Endothelial cell of umbilical vein (primary cell): ENCODE measurements around the gene PPP2R3B. TPM values are rescaled to one million over a fixed set of nuclear protein-coding genes. Genes with fewer than 3 reads are reported as not detected.

Source experiments
- BruUV-seq: library from RNA; stranded (reverse); fragments of 400-500 nt; replicated peaks from 2 replicates; lab custom pipeline; 2021; lab: Mats Ljungman, UMichigan
- CTCF ChIA-PET: fragments of 300-600, 350-600 bp; sonication (Branson Sonifier 250); formaldehyde crosslinking; loops from one replicate; lab custom pipeline; 2021; ENCODE audit warnings: antibody characterized with exemption, inconsistent platforms; lab: Charles Lee
- POLR2A ChIA-PET: fragments of 300-600, 350-600 bp; sonication (Branson Sonifier 250); formaldehyde crosslinking; loops from one replicate; lab custom pipeline; 2021; ENCODE audit warnings: antibody characterized with exemption, inconsistent platforms; lab: Charles Lee
- DNase-seq: peaks from one replicate; pipeline ENCODE4 v3.0.0-alpha.2; 2011; ENCODE audit warnings: low read depth, low spot score
- FAIRE-seq: peaks from 2 replicates; lab custom pipeline; 2011; peaks lifted over from hg19 to GRCh38; lab: Jason Lieb, UNC
- H2AFZ ChIP-seq: 2 replicates; pipeline ENCODE4 v1.6.0; 2012; ENCODE audit warnings: low read depth, low read length, control low read depth, inconsistent platforms
- H3K27ac ChIP-seq: 2 replicates; pipeline ENCODE4 v1.5.1; 2011; ENCODE audit warnings: low read depth, mild to moderate bottlenecking, control low read depth, low read length, moderate library complexity; ENCODE audit not compliant: insufficient read depth
- H3K27me3 ChIP-seq, 2 experiments: 2 replicates each; pipeline versions ENCODE4 v1.6.0 to v1.6.1; 2011; ENCODE audit warnings: low read length in 2 of 2, mixed read lengths in 1 of 2; ENCODE audit not compliant: control insufficient read depth in 2 of 2, insufficient read depth in 2 of 2
- H3K36me3 ChIP-seq, 2 experiments: 2 replicates in 1 of 2; 3 replicates in 1 of 2; pipeline ENCODE4 v1.5.1; 2011; ENCODE audit warnings: low read length in 2 of 2, mild to moderate bottlenecking in 1 of 2, moderate library complexity in 1 of 2; ENCODE audit not compliant: control insufficient read depth in 2 of 2, insufficient read depth in 2 of 2; ENCODE audit errors: extremely low read depth in 1 of 2
- H3K4me1 ChIP-seq: 3 replicates; pipeline ENCODE4 v1.5.1; 2011; ENCODE audit warnings: mild to moderate bottlenecking, low read length; ENCODE audit not compliant: control insufficient read depth, insufficient read depth; ENCODE audit errors: extremely low read depth
- H3K4me2 ChIP-seq: 2 replicates; pipeline ENCODE4 v1.6.1; 2011; ENCODE audit warnings: low read length, control low read depth, mixed read lengths; ENCODE audit not compliant: insufficient read depth
- H3K4me3 ChIP-seq, 3 experiments: fragments of 200-600 bp in 1 of 3; sonication (generic), shearing (Covaris generic) in 1 of 3; replicated peaks in 1 of 3; 2 replicates each; pipeline ENCODE4 v1.5.1; 2011 to 2016; ENCODE audit warnings: control low read depth in 3 of 3, low read length in 3 of 3, mild to moderate bottlenecking in 2 of 3, inconsistent platforms in 1 of 3, low read depth in 1 of 3, moderate library complexity in 1 of 3; ENCODE audit not compliant: insufficient read depth in 1 of 3
- H3K79me2 ChIP-seq: 2 replicates; pipeline ENCODE4 v1.6.0; 2012; ENCODE audit warnings: low read length, inconsistent platforms; ENCODE audit not compliant: control insufficient read depth, insufficient read depth
- H3K9ac ChIP-seq: replicated peaks from 2 replicates; pipeline ENCODE3; 2011; ENCODE audit warnings: low read length, control low read depth; ENCODE audit not compliant: insufficient read depth; ENCODE audit errors: extremely low read depth
- H3K9me1 ChIP-seq: replicated peaks from 3 replicates; pipeline ENCODE4 v1.6.0; 2011; ENCODE audit warnings: mild to moderate bottlenecking, low read length; ENCODE audit not compliant: control insufficient read depth, insufficient read depth; ENCODE audit errors: extremely low read depth
- H3K9me3 ChIP-seq: replicated peaks from 2 replicates; pipeline ENCODE4 v1.5.1; 2012; ENCODE audit warnings: low read length, inconsistent platforms; ENCODE audit not compliant: control insufficient read depth, insufficient read depth
- H4K20me1 ChIP-seq: replicated peaks from 2 replicates; pipeline ENCODE3; 2011; ENCODE audit warnings: mild to moderate bottlenecking, low read length; ENCODE audit not compliant: control insufficient read depth, insufficient read depth; ENCODE audit errors: extremely low read depth
- CTCF ChIP-seq, 2 donors: IDR thresholded peaks; 1 replicate in 1 of 2; 2 replicates in 1 of 2; pipeline ENCODE4 v1.5.1; 2011; ENCODE audit warnings: low read length in 2 of 2, mild to moderate bottlenecking in 2 of 2, moderate library complexity in 2 of 2, control low read depth in 1 of 2, inconsistent platforms in 1 of 2, low read depth in 1 of 2; ENCODE audit not compliant: insufficient read depth in 1 of 2; ENCODE audit errors: extremely low read depth in 1 of 2
- EZH2 ChIP-seq: IDR thresholded peaks from 2 replicates; pipeline ENCODE4 v1.6.1; 2012; ENCODE audit warnings: borderline replicate concordance, low read depth, mild to moderate bottlenecking, moderate library complexity, low read length, inconsistent platforms; ENCODE audit not compliant: severe bottlenecking
- FOS ChIP-seq: IDR thresholded peaks from 2 replicates; pipeline ENCODE4 v1.6.1; 2011; ENCODE audit warnings: mild to moderate bottlenecking, low read length, moderate library complexity, borderline replicate concordance; ENCODE audit not compliant: insufficient read depth
- GATA2 ChIP-seq: IDR thresholded peaks from 2 replicates; pipeline ENCODE4 v1.7.0; 2011; ENCODE audit warnings: low read depth, mild to moderate bottlenecking, moderate library complexity, mixed read lengths, low read length; ENCODE audit not compliant: insufficient read length, insufficient read depth
- JUN ChIP-seq: IDR thresholded peaks from 2 replicates; pipeline ENCODE4 v1.6.1; 2011; ENCODE audit warnings: borderline replicate concordance, low read depth; ENCODE audit not compliant: insufficient read length, insufficient read depth
- MAX ChIP-seq: IDR thresholded peaks from 2 replicates; pipeline ENCODE4 v1.6.1; 2011; ENCODE audit not compliant: insufficient read depth, insufficient read length
- MYC ChIP-seq: IDR thresholded peaks from one replicate; pipeline ENCODE4 v1.6.1; 2011; ENCODE audit warnings: mild to moderate bottlenecking, low read depth, low read length
- POLR2A ChIP-seq: IDR thresholded peaks from 2 replicates; pipeline ENCODE4 v1.6.1; 2012; ENCODE audit warnings: low read depth, mild to moderate bottlenecking, control low read depth, low read length
- POLR2AphosphoS5 ChIP-seq: IDR thresholded peaks from 2 replicates; pipeline ENCODE4 v1.6.1; 2012; ENCODE audit warnings: low read depth, mild to moderate bottlenecking, control low read depth, low read length, moderate library complexity; ENCODE audit not compliant: insufficient read depth
- dilution Hi-C: fragments of 300-500 bp; cut with MboI; formaldehyde crosslinking; loops from one replicate; pipeline ENCODE4 v1.15.0; 2019; ENCODE audit warnings: low sequenced_read_pairs; ENCODE audit not compliant: extremely low pct_ligation_motif_present
- intact Hi-C: fragments of 100-400 bp; cut with micrococcal nuclease; formaldehyde crosslinking; loops from one replicate; pipeline ENCODE4 v1.10.0; 2022
- polyA plus RNA-seq, 4 experiments: library from polyadenylated mRNA; depleted of rRNA in 3 of 4; stranded (reverse) in 3 of 4; unstranded in 1 of 4; fragments of >200 nt; gene quantifications; 2 replicates each; pipeline versions ENCODE4 v1.2.1 to v1.2.3, GENCODE V29; 2011 to 2012; ENCODE audit warnings: missing spikeins in 1 of 4
- total RNA-seq: library from RNA; stranded (reverse); gene quantifications from 2 replicates; pipeline ENCODE4 v1.2.3, GENCODE V29; 2021

Gene PPP2R3B
- total and polyA plus RNA-seq, 2 donors (not counting 3 experiments of a cell fraction or from before 2014, with no cell fraction given) = 19.1 to 33.6 TPM

- peak overlapping the region; percentile 59 for H3K9ac ChIP-seq
- peak overlapping the region; percentile 74 for H3K4me2 ChIP-seq
These were observed 26.9 kb upstream of the PPP2R3B start for GRCh38 chrX:413322-414201.

GRCh38 chrX:410296-410695, 23.6 kb upstream of the PPP2R3B start:
- POLR2A ChIA-PET = no interaction called here
- FAIRE-seq = no peak
- no peaks in the 10 kb centered on the region for H4K20me1 ChIP-seq
- no peaks in the 10 kb centered on the region for H3K9me1 ChIP-seq
- no peak overlapping the region for H3K4me2 ChIP-seq
- no peak for DNase-seq
- H3K36me3 ChIP-seq = no peaks in the 10 kb centered on the region
- intact Hi-C loops = no loop called here
- no peak overlapping the region for H3K9ac ChIP-seq
- dilution Hi-C loops = no loop called here
- TF ChIP-seq POLR2AphosphoS5 (no peak), JUN (no peak), POLR2A (no peak), GATA2 (no peak), CTCF (IDR thresholded peaks at IDR 0.05; ENCODE audit: extremely low read depth in 1 of 2, insufficient read depth in 1 of 2, low read depth in 1 of 2, low read length in 2 of 2) (no peak), MAX (no peak), EZH2 (no peak), FOS (no peak), MYC (no peak)
- peaks cover 8% of the 10 kb centered on the region for H3K4me1 ChIP-seq
- no peak overlapping the region for H3K27ac ChIP-seq
- CTCF ChIA-PET = no interaction called here
- H3K4me3 ChIP-seq = no peak overlapping the region
- no peaks in the 10 kb centered on the region for H3K9me3 ChIP-seq
- no peaks in the 10 kb centered on the region for H3K79me2 ChIP-seq
- no peaks in the 10 kb centered on the region for H3K27me3 ChIP-seq
- no TSS peak for BruUV-seq
- H2AFZ ChIP-seq = no peak overlapping the region

More at GRCh38 chrX:413322-414201, 26.9 kb upstream of the PPP2R3B start:
- intact Hi-C loops (no loop called here), dilution Hi-C loops (no loop called here)
- Histone ChIP-seq H3K4me3 (peak overlapping the region in 2 of 3 experiments; percentile 4 to 40), H3K9me3 (no peaks in the 10 kb centered on the region), H3K9me1 (no peaks in the 10 kb centered on the region), H3K27me3 (no peaks in the 10 kb centered on the region), H2AFZ (peak overlapping the region; percentile 49), H3K36me3 (no peaks in the 10 kb centered on the region), H3K27ac (peak overlapping the region; percentile 15), H3K79me2 (no peaks in the 10 kb centered on the region), H3K4me1 (peaks cover 8% of the 10 kb centered on the region), H4K20me1 (no peaks in the 10 kb centered on the region)
- CTCF ChIA-PET = no interaction called here
- peak; percentile 57 for FAIRE-seq
- no TSS peak for BruUV-seq
- POLR2A ChIA-PET = no interaction called here
- DNase-seq = peak; percentile 59
- no peak for TF ChIP-seq POLR2A
- TF ChIP-seq JUN = peak; percentile 8
- TF ChIP-seq EZH2 = no peak
